ENCODE results near the gene DNM2. TPM values are rescaled to one million over a fixed set of nuclear protein-coding genes. Genes with fewer than 3 reads are reported as not detected.

Gene DNM2
- total and polyA plus RNA-seq, 10 of the 15 experiments (the other 5 are each of a cell fraction or from before 2014, with no cell fraction given): 1.2 to 146 (median 68.9) TPM

DNA sequence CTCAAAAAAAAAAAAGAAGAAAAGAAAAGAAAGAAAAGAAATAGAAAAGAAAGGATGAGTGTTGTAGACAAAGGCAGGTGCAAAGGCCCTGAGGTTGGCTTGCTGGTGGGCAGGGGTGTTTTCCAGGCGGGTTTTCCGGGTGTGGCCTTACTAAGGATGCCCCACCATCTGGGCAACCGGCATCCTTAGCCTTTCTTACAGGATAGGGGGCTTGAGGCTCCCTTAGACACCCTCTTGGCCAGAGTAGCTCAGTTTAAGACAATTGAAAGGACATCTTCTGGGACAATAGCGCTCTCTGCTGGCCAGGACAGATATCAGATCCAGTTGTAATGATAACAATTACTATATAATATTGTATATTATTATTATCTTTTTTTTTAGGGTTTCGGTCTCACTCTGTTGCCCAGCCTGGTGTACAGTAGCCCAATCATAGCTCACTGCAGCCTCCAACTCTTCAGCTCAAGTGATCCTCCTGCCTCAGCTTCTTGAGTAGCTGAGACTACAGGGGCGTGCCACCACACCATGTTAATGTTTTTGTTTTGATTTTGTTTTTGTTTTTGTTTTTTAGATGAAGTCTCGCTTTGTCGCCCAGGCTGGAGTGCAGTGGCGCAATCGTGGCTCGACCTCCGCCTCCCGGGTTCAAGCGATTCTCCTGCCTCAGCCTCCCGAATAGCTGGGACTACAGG, 18.1 kb upstream of the DNM2 start (continued):
- no peak for TF ChIP-seq TBL1XR1 (IDR thresholded peaks at IDR 0.05; ENCODE audit: low read depth, low read length)
- TF ChIP-seq, protein P1, sequence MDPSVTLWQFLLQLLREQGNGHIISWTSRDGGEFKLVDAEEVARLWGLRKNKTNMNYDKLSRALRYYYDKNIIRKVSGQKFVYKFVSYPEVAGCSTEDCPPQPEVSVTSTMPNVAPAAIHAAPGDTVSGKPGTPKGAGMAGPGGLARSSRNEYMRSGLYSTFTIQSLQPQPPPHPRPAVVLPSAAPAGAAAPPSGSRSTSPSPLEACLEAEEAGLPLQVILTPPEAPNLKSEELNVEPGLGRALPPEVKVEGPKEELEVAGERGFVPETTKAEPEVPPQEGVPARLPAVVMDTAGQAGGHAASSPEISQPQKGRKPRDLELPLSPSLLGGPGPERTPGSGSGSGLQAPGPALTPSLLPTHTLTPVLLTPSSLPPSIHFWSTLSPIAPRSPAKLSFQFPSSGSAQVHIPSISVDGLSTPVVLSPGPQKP (IDR thresholded peaks at IDR 0.05; ENCODE audit: low read depth, low read length): no peak
- TF ChIP-seq, protein P2, sequence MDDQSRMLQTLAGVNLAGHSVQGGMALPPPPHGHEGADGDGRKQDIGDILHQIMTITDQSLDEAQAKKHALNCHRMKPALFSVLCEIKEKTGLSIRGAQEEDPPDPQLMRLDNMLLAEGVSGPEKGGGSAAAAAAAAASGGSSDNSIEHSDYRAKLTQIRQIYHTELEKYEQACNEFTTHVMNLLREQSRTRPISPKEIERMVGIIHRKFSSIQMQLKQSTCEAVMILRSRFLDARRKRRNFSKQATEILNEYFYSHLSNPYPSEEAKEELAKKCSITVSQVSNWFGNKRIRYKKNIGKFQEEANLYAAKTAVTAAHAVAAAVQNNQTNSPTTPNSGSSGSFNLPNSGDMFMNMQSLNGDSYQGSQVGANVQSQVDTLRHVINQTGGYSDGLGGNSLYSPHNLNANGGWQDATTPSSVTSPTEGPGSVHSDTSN (IDR thresholded peaks at IDR 0.05; ENCODE audit: insufficient replicate concordance, low read depth, low read length): no peak
- no peak for TF ChIP-seq NBN (IDR thresholded peaks at IDR 0.05)
- TF ChIP-seq ZSCAN29 (IDR thresholded peaks at IDR 0.05): no peak
- no peak for TF ChIP-seq RBBP5 (conservative IDR thresholded peaks at IDR 0.05)
- TF ChIP-seq, protein P3, sequence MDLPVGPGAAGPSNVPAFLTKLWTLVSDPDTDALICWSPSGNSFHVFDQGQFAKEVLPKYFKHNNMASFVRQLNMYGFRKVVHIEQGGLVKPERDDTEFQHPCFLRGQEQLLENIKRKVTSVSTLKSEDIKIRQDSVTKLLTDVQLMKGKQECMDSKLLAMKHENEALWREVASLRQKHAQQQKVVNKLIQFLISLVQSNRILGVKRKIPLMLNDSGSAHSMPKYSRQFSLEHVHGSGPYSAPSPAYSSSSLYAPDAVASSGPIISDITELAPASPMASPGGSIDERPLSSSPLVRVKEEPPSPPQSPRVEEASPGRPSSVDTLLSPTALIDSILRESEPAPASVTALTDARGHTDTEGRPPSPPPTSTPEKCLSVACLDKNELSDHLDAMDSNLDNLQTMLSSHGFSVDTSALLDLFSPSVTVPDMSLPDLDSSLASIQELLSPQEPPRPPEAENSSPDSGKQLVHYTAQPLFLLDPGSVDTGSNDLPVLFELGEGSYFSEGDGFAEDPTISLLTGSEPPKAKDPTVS (IDR thresholded peaks at IDR 0.05; ENCODE audit: low read depth, low read length): no peak
- TF ChIP-seq KAT2A (conservative IDR thresholded peaks at IDR 0.05; ENCODE audit: control insufficient read depth, low read depth, low read length): no peak
- no peak for TF ChIP-seq SRF (IDR thresholded peaks at IDR 0.05; ENCODE audit: low read depth in 2 of 2, low read length in 2 of 2)
- peak; percentile 86 for TF ChIP-seq RAD21 (IDR thresholded peaks at IDR 0.05; ENCODE audit: insufficient read depth, low read depth, low read length)
- TF ChIP-seq HDAC6 (IDR thresholded peaks at IDR 0.05; ENCODE audit: unreplicated experiment): no peak
- no peak for TF ChIP-seq CEBPB (IDR thresholded peaks at IDR 0.05; ENCODE audit: borderline replicate concordance in 1 of 2, low read depth in 2 of 2, low read length in 2 of 2)
- TF ChIP-seq SMC3 (IDR thresholded peaks at IDR 0.05; ENCODE audit: borderline replicate concordance, low read length): peak; percentile 62; the same call in 1 of the 2 replicates
- TF ChIP-seq ZNF207 (IDR thresholded peaks at IDR 0.05; ENCODE audit: borderline replicate concordance): no peak
- TF ChIP-seq YY1 (IDR thresholded peaks at IDR 0.05; ENCODE audit: low read depth, low read length): 0 out of 2 replicates have a peak, but pooled peaks have one; percentile 15
- no peak for TF ChIP-seq NFYA (IDR thresholded peaks at IDR 0.05; ENCODE audit: borderline replicate concordance, low read depth, low read length)
- TF ChIP-seq, protein P4, sequence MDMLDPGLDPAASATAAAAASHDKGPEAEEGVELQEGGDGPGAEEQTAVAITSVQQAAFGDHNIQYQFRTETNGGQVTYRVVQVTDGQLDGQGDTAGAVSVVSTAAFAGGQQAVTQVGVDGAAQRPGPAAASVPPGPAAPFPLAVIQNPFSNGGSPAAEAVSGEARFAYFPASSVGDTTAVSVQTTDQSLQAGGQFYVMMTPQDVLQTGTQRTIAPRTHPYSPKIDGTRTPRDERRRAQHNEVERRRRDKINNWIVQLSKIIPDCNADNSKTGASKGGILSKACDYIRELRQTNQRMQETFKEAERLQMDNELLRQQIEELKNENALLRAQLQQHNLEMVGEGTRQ (IDR thresholded peaks at IDR 0.05; ENCODE audit: borderline replicate concordance, low read depth, low read length): no peak
